H9 (cell line): ENCODE measurements around the gene LRG1. TPM values are rescaled to one million over a fixed set of nuclear protein-coding genes. Genes with fewer than 3 reads are reported as not detected.

Source experiments
- DNase-seq: peaks from one replicate; pipeline ENCODE4 v3.0.0-alpha.2; 2017
- H2AFZ ChIP-seq: one replicate; pipeline ENCODE4 v1.6.1; 2013; ENCODE audit warnings: mild to moderate bottlenecking, low read length, control low read depth, moderate library complexity
- H2AK5ac ChIP-seq: 2 replicates; pipeline ENCODE4 v1.6.1; 2013; ENCODE audit warnings: low read length, control low read depth, mixed read lengths; ENCODE audit not compliant: insufficient read length
- H2BK120ac ChIP-seq: one replicate; pipeline ENCODE4 v1.6.1; 2013; ENCODE audit warnings: low read depth, mild to moderate bottlenecking, low read length, control low read depth, inconsistent platforms; ENCODE audit not compliant: poor library complexity, severe bottlenecking
- H2BK12ac ChIP-seq: 2 replicates; pipeline ENCODE4 v1.6.1; 2013; ENCODE audit warnings: low read length, control low read depth, mixed read lengths, low read depth; ENCODE audit not compliant: insufficient read length
- H2BK15ac ChIP-seq: 2 replicates; pipeline ENCODE4 v1.6.1; 2013; ENCODE audit warnings: low read depth, low read length, control low read depth
- H2BK20ac ChIP-seq: one replicate; pipeline ENCODE4 v1.6.1; 2013; ENCODE audit warnings: low read depth, mild to moderate bottlenecking, low read length, control low read depth, inconsistent platforms; ENCODE audit not compliant: poor library complexity, severe bottlenecking
- H2BK5ac ChIP-seq: 2 replicates; pipeline ENCODE4 v1.6.1; 2013; ENCODE audit warnings: low read length, control low read depth, mixed read lengths; ENCODE audit not compliant: insufficient read length
- H3K14ac ChIP-seq: 2 replicates; pipeline ENCODE4 v1.6.1; 2013; ENCODE audit warnings: low read length, control low read depth; ENCODE audit not compliant: insufficient read depth
- H3K18ac ChIP-seq: 2 replicates; pipeline ENCODE4 v1.6.1; 2013; ENCODE audit warnings: low read depth, mild to moderate bottlenecking, mixed read lengths, low read length, control low read depth; ENCODE audit not compliant: insufficient read length
- H3K23ac ChIP-seq: 2 replicates; pipeline ENCODE4 v1.6.1; 2013; ENCODE audit warnings: low read length, control low read depth, mixed read lengths, low read depth; ENCODE audit not compliant: insufficient read length
- H3K23me2 ChIP-seq: 2 replicates; pipeline ENCODE4 v1.6.1; 2013; ENCODE audit warnings: low read depth, mild to moderate bottlenecking, mixed read lengths, low read length, control low read depth; ENCODE audit not compliant: insufficient read length, poor library complexity, severe bottlenecking
- H3K27ac ChIP-seq: 2 replicates; pipeline ENCODE4 v1.5.1; 2013; ENCODE audit warnings: low read length, control low read depth, mixed read lengths, low read depth; ENCODE audit not compliant: insufficient read length
- H3K27me3 ChIP-seq: 2 replicates; pipeline ENCODE4 v1.6.1; 2013; ENCODE audit warnings: low read length, control low read depth, inconsistent platforms; ENCODE audit not compliant: insufficient read depth
- H3K4ac ChIP-seq: 2 replicates; pipeline ENCODE4 v1.6.1; 2013; ENCODE audit warnings: low read depth, mild to moderate bottlenecking, control low read depth, inconsistent platforms, low read length, moderate library complexity
- H3K4me1 ChIP-seq: 2 replicates; pipeline ENCODE4 v1.6.1; 2013; ENCODE audit warnings: low read length, control low read depth, inconsistent platforms; ENCODE audit not compliant: insufficient read depth
- H3K4me2 ChIP-seq: 2 replicates; pipeline ENCODE4 v1.6.1; 2013; ENCODE audit warnings: low read length, control low read depth, mixed read lengths; ENCODE audit not compliant: insufficient read length, insufficient read depth
- H3K56ac ChIP-seq: 2 replicates; pipeline ENCODE4 v1.6.1; 2013; ENCODE audit warnings: low read depth, mild to moderate bottlenecking, mixed read lengths, low read length, control low read depth; ENCODE audit not compliant: insufficient read length
- H3K79me1 ChIP-seq: 2 replicates; pipeline ENCODE4 v1.6.1; 2013; ENCODE audit warnings: low read depth, mild to moderate bottlenecking, moderate library complexity, low read length, control low read depth, inconsistent platforms; ENCODE audit not compliant: insufficient read depth, poor library complexity, severe bottlenecking
- H3K79me2 ChIP-seq: 2 replicates; pipeline ENCODE4 v1.6.1; 2013; ENCODE audit warnings: low read length, control low read depth, inconsistent platforms; ENCODE audit not compliant: insufficient read depth
- H3K9ac ChIP-seq: 2 replicates; pipeline ENCODE4 v1.6.1; 2013; ENCODE audit warnings: low read length, control low read depth, mixed read lengths; ENCODE audit not compliant: insufficient read length; ENCODE audit errors: extremely low read depth
- H3K9me3 ChIP-seq: one replicate; pipeline ENCODE4 v1.6.1; 2013; ENCODE audit warnings: low read depth, low read length, inconsistent platforms; ENCODE audit not compliant: control insufficient read depth
- H3T11ph ChIP-seq: one replicate; pipeline ENCODE4 v1.6.1; 2013; ENCODE audit warnings: mild to moderate bottlenecking, low read length, control low read depth, inconsistent platforms
- H4K20me1 ChIP-seq: one replicate; pipeline ENCODE4 v1.6.1; 2013; ENCODE audit not compliant: control insufficient read depth, insufficient read length, insufficient read depth
- H4K5ac ChIP-seq: 2 replicates; pipeline ENCODE4 v1.6.1; 2013; ENCODE audit warnings: low read depth, mild to moderate bottlenecking, mixed read lengths, low read length, control low read depth; ENCODE audit not compliant: insufficient read length
- H4K8ac ChIP-seq: replicated peaks from 2 replicates; pipeline ENCODE4 v1.6.1; 2013; ENCODE audit warnings: low read length, control low read depth, mixed read lengths, low read depth; ENCODE audit not compliant: insufficient read length
- H4K91ac ChIP-seq: 2 replicates; pipeline ENCODE4 v1.6.1; 2013; ENCODE audit warnings: low read depth, mild to moderate bottlenecking, moderate library complexity, mixed read lengths, low read length, control low read depth; ENCODE audit not compliant: insufficient read length
- H3K27ac Mint-ChIP-seq, 3 experiments: 2 replicates in 2 of 3; 3 replicates in 1 of 3; pipeline ENCODE4 v1.8.0; 2020 to 2021; ENCODE audit warnings: mixed read lengths in 3 of 3, mild to moderate bottlenecking in 1 of 3, moderate library complexity in 1 of 3
- H3K27me3 Mint-ChIP-seq: 2 replicates; pipeline ENCODE4 v1.8.0; 2021; ENCODE audit warnings: low read depth, mild to moderate bottlenecking, moderate library complexity, mixed read lengths
- H3K36me3 Mint-ChIP-seq, 3 experiments: 2 replicates in 2 of 3; 3 replicates in 1 of 3; pipeline ENCODE4 v1.8.0; 2020 to 2021; ENCODE audit warnings: low read depth in 3 of 3, mixed read lengths in 3 of 3; ENCODE audit not compliant: insufficient read depth in 1 of 3
- H3K4me1 Mint-ChIP-seq, 2 experiments: 2 replicates each; pipeline ENCODE4 v1.8.0; 2020; ENCODE audit warnings: mixed read lengths in 2 of 2
- H3K4me3 Mint-ChIP-seq, 2 experiments: 2 replicates in 1 of 2; 3 replicates in 1 of 2; pipeline ENCODE4 v1.8.0; 2020 to 2021; ENCODE audit warnings: mild to moderate bottlenecking in 2 of 2, mixed read lengths in 2 of 2, moderate library complexity in 1 of 2
- H3K9me3 Mint-ChIP-seq, 2 experiments: 2 replicates in 1 of 2; 3 replicates in 1 of 2; pipeline ENCODE4 v1.8.0; 2020; ENCODE audit warnings: mild to moderate bottlenecking in 2 of 2, mixed read lengths in 2 of 2, moderate library complexity in 1 of 2
- CTCF ChIP-seq: fragments of 200-600 bp; sonication (generic); conservative IDR thresholded peaks from 3 replicates; pipeline ENCODE4 v1.8.0; 2021; ENCODE audit warnings: antibody characterized with exemption, mild to moderate bottlenecking
- WGBS: extraction: QIAGEN DNeasy Blood & Tissue Kit; methylation state at CpG from one replicate; pipeline ENCODE4 v1.1.7; 2013; ENCODE audit warnings: missing lambda C conversion rate, low lambda C conversion rate, mixed read lengths; ENCODE audit not compliant: insufficient read length; ENCODE audit errors: extremely low coverage; 5-methylcytosine and 5-hydroxymethylcytosine counted together
- total RNA-seq: library from RNA; stranded (reverse); gene quantifications from 2 replicates; pipeline ENCODE4 v1.2.1, GENCODE V29; 2021

Gene LRG1
- total RNA-seq, 1 experiment from 2014 or later, result 0.24 TPM

- Histone ChIP-seq H3K4ac (no peak overlapping the region), H3K9me3 (no peaks in the 10 kb centered on the region), H2BK20ac (no peak overlapping the region), H3K9ac (no peak overlapping the region), H4K5ac (no peak overlapping the region), H2AK5ac (no peak overlapping the region), H3K23me2 (no peaks in the 10 kb centered on the region), H3K4me1 (no peaks in the 10 kb centered on the region), H3K23ac (no peak overlapping the region), H2BK15ac (no peak overlapping the region), H3K79me1 (no peaks in the 10 kb centered on the region), H3K56ac (no peak overlapping the region), H3K4me2 (no peak overlapping the region), H2BK5ac (no peak overlapping the region), H4K20me1 (no peaks in the 10 kb centered on the region), H3K18ac (no peak overlapping the region), H3K27me3 (no peaks in the 10 kb centered on the region), H3K27ac (no peak overlapping the region), H3T11ph (no peak overlapping the region), H2BK12ac (no peak overlapping the region), H2AFZ (no peak overlapping the region), H4K8ac (no peak overlapping the region), H3K79me2 (no peaks in the 10 kb centered on the region), H2BK120ac (no peak overlapping the region), H3K14ac (no peak overlapping the region), H4K91ac (no peak overlapping the region)
- H3K4me1 Mint-ChIP-seq, result peaks cover 3 to 8% of the 10 kb centered on the region in 2 experiments; a peak in 2 of 4 replicates
- peaks cover 3% of the 10 kb centered on the region for H3K27me3 Mint-ChIP-seq
- H3K36me3 Mint-ChIP-seq, result no peaks in the 10 kb centered on the region
- TF ChIP-seq CTCF, result peak; percentile 91
- DNase-seq, result peak; percentile 92
- H3K27ac Mint-ChIP-seq, result peak overlapping the region in 2 of 3 experiments; percentile 69 to 82; a peak in 2 of 7 replicates
- WGBS, result no CpG with 5 or more reads among the region's 14 CpGs
- no peaks in the 10 kb centered on the region for H3K9me3 Mint-ChIP-seq
- H3K4me3 Mint-ChIP-seq, result peak overlapping the region in 1 of 2 experiments; percentile 21; a peak in 1 of 5 replicates
Measured at GRCh38 chr19:4567584-4568071, 27.8 kb upstream of the LRG1 start.
